ENCODE measurements around the gene CELF2.

The CELF2 gene

DNA sequence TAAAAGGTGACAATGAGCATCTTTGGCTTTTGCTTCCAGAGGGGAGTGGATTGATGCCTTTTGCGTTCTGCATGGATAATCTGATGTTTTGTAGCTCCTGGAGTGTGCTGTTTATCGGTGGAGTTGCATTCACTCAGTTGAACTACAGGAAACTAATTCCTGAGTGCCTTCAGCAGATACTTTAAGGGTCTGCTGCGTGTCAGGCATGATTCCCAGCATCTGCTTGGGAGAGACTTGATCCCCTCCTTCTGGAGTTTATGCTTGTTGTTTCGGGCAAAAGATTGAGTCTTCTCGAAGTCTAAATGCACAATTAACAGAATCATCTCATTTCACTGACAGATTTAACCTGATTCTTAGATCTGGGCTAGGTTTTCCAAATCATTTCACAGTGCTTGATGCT lies 46.2 kb downstream of the CELF2 start:
- DNase-seq, result no peak

DNA sequence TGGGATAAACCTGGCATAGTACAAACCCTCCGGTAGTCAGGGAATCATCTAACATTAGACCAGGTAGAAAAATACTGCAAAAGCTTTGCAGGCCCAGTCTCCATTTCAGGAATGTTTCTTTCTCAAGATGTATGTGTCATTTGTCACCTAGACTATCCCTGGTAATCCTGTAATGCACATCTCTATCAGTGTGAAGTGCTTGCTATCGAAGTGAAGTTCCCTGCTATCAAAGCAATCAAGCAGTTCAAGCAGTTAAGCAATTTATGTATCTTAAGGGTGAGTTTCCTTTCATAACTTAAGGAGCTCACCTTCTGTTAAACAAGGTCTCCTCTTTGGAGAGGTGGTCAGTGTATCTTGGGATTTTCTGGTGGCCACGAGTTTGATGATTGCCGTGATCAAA lies 47.2 kb downstream of the CELF2 start:
- DNase-seq, result no peak

DNA sequence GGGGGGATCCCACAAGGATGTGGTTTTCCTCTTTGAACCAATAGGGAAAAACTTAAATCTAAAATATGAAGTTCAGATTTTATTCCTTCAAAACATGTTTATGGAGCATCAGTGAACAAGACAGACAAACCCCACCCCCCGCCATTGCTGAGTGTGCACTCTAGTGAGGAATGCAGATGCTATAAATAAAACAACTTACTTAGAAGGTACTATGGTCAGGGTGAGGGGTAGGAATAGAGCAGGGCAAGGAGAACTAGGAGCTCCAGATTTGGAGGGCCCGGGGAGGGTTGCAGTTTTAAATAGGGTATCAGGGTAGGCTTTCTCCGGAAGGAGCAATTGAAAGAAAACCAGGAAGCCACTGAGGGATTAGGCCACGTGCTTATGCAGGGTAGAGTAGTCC lies 47.9 kb downstream of the CELF2 start:
- no peak for DNase-seq

DNA sequence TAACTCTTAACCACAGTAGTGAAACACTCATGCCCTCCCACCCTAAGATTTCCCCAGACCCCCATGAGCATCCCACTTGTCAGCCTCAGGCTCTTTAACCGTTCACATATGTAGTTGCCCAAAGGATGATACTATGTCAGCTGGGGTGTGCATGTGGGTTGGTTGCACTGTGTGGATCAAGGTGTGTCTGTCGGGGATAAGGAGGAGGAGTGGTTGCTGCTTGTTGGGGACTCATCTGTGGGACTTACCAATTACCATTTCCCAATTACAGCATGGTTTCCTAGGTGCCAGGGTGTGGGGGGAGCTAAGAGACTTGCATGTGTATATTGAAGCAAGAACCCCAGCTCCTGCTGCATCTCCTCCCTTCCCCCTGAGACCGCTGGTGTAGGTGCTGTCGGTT lies 48.8 kb downstream of the CELF2 start:
- DNase-seq, result no peak

DNA sequence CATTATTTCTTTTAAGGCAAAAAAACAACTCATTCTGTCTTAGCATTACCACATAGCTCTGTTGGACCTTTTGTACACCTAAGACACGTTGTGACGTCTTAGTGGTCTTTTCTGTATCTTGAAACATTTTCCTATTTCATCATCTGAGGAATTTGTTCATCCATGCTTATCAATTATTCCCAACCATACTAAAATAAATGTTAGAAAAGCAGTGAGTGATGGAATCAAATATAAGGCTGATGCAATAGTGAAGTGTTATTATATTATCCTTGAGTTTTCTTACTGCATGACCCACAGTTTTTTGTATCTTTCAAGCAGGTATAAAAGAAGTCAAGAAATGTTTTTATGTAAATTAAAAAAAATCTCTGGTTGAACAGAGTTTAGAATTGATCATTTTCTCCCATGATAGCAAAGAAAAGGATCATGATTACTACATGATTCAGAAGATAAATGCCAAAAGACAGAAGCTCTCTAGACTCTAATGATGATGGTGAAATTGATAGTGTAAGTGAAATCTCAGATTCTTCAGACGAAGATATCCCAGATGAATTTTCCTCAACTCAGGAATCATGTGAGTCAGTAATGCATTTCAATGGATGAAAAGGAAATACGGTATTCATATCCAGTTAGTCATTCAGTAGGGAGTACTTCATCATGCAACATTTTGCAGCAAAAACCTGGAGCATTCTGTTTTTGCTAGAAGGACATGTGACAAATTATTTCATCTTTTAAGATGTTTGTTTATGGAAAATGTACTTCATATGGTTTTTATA lies 51.4 kb downstream of the CELF2 start:
- no peak for DNase-seq

DNA sequence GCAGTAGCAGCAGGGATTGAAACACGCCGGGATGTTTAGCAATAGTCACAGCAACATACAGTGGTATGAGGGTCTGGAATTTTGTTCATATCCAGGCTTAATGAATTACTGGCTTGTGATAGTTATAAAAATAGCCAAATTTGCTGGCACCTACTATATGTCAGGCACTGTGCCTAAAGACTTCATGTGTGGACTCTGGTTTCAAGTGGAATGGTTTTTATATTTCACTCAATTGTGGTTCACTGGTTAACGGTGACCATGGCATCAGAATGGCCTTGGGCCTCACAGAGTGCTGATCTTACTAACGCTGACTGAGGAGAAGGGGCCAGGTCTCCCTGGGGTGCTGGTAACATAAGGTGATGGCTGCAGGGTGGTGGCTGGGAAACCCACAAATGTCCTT lies 55.7 kb downstream of the CELF2 start:
- DNase-seq, result no peak

DNA sequence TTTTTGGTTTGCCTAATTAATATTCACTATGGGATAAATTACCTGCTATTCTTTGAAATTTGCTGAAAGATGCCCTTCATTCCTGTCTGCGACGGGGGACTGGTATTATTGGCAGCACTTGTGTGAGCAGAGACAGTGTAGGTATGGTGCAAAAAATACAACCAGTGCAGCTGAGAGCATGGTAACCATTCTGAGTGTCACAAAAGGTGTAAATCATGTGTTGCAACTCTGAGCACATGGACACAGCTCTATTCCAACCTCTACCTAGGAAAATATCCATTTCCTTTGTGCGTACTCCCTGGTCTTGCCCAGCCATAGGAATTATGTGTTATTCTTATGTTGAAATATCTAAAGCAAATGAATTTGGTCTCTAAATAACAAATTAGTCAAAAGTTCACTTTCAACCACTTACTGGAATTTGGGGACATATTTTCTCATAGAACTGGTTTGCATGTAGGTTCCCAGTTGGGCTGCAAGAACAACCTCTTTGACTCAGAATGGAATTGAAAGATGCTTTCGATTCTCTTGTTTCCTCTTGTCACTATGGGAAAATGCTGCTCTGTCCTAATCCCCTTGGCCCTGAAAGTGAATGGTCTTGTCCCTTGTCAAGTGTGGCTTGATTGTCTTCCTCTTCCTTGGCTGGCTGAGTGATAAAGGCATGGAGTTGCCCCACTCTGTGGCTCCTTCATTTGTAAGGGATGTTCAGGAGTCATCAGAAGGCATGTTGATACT lies 57.0 kb downstream of the CELF2 start:
- DNase-seq, result no peak

DNA sequence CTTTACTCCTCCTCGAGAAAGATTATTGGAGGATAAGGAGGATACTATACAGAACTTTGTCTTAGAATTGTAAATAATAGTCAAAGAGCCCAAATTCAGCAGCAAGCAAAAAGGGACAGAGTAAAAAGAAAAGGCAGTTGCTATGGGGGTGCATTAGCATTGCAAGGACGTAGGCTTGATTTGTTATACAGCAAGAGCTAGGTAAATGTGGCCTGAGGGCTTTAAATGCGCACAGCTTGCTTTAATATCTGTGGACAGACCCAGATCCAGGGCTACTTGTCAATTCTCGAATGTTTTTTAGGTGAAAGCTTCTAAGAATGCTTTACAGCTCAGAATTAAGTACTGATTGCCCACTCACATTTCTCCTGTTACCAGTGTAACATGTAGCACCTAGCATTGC lies 58.5 kb downstream of the CELF2 start:
- no peak for DNase-seq

DNA sequence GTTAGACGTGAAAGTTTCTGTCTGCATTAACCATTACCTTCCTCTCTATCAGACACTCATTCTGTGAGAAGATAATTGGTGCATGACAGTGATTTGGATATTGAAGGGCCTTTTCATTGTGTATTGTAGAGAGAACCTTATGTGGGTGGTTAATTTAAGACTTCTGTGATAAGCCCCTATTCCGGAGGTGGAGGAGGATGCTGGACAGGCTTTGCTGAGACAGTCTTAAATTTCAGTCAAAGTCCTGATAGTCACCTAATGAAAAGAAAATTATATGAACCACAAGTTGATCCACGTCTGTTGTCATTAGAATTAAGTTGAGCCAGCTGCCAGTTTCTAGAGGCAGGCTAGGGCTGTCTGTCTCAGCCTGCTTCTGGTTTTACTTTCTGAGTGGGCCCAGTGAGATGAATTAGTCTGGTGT lies 62.9 kb downstream of the CELF2 start:
- DNase-seq, result no peak

DNA sequence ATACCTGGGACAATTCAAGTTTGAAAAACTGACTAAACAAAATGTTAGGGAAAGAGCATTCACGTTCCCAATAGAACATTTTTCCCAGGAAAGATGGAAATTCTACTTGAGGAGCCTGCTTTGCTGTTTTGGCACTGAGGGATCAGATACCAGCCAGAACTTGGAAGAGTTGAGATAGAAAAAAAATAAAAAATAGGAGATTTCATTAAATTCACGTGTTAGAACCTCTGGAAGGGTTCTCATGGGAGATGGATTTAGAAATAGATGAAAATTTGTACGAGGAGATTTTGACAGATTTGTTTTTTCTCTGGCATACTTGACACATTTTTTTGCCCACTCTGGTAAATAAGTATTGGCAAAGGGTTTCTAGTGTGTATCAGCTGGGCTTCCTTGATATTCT lies 63.7 kb downstream of the CELF2 start:
- no peak for DNase-seq

DNA sequence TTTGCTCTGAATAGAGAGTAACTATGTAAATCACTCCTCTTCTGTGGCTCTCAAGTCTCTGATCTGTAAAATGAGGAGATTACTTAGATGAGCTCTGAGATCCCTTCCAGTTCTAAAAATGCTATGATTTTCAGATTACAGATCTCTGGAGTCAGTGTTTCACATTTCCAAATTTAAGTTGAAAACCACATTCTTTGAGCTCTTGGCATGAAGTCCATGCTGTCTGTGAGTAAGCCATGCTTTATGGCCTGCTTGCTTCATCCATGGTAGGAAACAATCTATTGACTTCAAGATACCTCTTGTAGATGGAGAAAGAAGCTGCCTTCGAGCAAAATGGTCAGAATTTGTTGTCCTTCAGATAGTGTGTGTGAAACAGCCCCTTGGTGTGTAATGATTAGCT lies 64.9 kb downstream of the CELF2 start:
- no peak for DNase-seq

DNA sequence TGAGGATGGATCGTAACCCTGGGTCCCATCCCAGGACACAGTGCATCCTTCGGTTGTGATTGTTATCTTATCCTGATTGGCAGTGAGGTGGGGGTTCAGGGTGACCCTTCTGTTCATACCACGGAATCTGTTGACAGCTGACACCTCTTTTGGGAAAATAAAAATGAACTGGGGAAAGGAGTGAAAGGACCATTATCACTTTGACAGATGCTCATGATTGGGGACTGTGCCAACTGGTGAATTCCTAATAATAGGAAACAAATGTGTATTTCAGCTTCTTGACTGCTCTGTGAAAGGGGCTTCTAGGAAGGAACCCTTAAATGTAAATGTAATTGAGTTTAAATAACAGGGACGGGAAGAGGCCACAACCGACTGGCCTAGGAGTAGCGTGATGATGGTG lies 65.4 kb downstream of the CELF2 start:
- no peak for DNase-seq

DNA sequence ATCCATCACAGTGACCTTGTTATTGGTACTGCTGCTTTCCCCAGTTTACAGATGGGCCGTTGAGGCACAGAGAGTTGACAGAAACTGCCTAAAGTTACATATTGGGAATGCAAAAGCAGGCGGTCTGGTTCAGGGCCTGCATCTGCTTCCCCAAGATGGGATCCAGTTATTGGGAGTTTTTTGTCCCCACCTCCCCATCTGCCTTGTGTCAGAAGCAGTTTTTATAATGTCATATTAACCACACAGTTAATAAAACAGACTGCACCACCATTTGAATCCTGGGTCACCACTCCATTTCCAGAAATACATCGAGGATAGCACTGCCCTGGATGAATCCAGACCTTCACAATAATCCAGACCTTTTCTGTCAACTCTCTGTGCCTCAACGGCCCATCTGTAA lies 67.9 kb downstream of the CELF2 start:
- no peak for DNase-seq

DNA sequence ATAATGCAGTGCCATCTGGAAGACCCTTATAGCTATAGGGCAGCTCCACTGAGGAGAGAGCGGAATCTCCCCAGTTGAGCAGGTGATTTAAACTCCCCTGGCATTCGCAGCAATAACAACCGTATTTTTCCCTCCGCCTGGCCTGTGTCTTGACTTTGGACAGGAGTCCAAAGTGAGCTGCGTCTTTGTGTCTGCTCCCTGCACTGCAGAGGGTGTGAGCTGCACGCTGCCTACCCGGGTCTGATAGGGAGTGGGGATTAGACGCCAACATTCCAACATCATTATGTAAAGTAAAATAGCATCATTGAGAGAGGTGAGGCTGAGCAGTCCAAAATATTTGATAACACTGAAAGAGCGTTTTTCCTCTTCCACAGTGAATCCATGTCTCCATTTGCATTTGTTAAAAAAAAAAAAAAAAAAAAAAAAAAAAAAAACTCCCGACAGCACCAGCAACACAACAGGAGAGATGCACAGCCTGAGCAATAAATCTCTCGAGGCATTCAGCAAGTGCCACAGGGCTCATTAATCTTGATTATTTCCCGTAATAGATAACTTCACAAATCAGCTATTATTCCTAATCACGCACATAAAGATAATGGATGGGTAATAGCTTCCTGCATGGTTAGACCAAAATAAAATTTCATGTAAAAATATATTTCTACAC lies 68.6 kb downstream of the CELF2 start:
- no peak for DNase-seq

DNA sequence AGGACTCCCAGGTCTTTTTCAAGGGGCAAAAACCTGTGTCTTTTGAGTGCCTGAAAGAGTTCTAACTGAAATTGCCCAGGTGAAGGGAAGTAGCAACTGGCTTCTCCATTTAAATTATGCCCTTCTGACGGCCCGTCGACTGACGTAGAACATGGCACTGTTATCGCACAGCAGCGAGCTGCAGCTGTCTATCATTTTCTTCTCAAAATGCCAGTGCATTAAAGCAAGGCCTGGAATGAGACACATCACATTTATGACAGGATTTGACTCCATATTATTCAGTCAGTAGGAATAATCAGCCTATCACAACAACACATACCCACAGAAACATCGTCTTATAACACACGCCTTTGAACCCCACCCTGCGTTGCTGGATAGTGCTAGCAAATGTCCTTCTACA lies 69.7 kb downstream of the CELF2 start:
- no peak for DNase-seq

DNA sequence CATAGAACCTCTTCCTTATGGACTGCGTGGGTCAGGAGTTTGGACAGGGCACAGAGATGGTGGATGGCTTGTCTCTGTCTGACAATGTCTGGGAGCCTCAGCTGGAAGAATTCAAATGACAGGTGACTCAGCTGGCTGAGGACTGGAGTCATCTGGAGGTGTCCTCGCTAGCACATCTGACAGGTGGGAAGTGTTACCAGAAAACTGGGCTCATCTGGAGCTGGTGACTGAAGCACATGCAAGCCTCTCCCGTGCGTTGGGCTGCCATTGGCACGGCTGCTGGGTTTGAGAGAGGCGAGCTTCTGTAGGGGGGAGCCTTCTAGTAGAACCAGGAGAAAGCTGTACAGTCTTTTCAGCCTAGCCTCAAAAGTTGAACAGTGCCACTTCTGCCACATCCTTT lies 71.0 kb downstream of the CELF2 start:
- no peak for DNase-seq

DNA sequence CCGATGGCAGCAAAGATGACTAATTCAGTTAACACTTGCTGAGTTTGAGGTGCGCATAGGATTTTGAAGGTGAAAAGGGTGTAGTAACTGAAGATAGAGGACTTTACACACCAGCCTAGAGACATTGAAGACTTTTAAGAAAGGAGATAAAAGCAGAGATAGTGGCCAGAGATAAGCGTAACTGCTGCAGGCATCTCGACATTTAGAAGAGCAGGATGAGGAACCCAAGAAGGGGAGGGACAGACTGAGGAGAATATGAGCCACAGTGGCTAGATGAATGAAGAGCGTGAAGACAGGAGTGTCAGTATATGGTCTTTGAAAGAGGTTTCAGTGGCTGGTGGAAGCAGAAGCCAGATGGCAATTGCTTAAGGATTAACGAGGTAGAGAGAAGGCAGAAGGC lies 71.6 kb downstream of the CELF2 start:
- DNase-seq, result no peak

DNA sequence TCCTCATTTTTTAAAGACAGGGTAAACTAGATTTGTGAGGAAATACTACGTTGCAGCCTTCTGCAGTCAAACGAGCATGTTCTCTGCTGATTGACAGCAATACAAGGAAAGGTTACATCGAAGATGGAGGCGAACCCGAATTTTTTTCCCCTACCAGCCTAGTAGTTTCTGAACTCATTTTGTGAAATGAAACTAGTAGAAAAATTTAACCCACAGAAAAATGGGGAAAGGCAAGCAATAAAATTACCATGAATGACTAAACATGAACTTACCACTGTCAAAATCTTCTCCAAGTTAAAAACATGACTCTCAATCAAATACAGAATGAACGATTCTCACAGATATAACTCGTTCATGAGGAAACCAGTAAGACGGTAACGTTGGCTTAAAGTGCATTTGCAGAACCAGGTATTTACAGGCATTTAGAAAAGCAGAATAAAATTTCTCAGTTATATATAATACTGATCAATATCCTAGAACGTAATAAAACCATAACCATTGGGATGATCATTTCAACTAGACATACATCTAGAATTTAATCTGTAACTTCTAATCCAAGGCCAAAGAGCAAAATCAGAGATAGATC lies 73.9 kb downstream of the CELF2 start:
- DNase-seq, result no peak

DNA sequence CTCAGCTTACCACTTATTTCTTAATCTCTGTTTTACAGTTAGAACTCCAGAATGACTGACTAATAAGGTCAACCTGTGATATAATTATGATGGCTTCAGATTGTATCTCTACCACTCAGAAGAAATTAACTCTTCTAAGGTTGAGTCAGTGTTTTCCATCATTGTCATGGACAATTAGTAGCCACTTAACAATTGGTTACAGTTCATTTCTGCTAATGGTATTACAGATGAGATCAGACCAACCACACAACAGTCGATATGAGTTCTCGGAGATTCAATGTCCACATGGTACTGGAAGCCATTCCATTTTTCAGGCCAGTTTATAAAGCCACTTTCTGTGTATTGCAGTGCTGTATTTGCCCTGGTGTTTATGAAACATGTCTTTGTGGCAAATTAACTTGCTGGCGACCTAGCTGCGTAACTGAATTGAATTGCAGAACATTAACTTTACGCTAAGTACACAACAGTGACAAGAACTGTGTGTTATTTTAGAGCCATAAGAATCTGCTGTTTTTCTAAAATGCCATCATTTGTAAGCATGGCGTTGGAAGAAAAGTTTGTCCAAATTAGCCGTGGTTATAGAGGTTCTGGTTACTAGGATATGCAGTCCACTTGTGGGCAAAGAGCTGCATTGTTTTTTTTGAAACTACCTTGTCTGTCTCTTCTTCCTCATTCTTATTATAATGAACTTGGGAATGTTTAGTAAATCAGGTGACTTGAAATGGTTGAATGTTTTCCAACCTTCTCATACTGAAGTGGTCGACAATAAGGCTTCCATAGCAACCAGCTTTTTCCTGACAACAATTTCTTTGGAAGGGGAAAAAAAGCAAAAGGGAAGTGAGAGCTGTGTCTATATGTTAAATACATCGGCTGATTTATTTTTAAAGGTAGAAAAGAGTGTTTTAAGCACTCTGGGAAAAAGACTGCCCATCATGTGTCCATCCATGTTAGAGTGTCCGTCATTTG lies 76.4 kb downstream of the CELF2 start:
- DNase-seq, result no peak

DNA sequence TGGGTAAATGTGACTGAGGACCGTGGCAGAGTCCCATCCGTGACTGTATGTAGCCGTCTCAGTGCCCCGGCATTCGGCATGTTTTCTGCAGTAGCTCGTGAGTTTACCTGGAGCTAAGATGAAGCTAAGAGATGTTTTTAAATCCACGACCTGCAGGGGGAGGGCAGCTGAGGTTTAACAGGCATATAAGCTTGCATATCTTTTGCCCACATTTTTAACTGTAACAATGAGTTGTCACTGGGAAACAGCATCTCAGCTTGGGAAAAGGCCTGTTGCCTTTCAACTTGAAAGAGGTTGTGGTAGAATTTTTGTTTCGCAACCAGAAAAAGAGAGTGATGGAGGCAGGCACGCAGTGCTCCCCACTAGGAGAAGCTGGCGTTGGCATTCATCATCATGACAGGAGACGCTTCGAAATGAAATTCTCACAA lies 77.7 kb downstream of the CELF2 start:
- no peak for DNase-seq

DNA sequence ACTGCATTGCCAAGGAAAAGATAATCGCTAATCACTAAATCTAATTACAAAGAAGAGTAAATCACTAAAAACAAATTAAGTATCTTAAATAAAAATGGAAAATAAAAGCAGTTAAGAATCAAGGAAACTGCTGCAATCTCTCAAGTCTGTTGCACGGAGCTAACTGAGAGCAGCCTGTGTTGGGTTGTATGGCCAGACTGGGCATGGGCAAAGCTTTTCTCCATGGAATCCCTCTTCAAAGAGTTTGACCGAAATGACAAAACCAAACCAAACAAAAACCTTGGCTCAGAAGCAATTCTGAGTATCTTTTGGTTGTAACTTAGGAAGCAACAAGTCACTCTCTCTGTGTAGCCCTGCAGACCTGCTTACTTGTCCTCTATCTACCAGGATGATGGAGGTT lies 78.8 kb downstream of the CELF2 start:
- no peak for DNase-seq

DNA sequence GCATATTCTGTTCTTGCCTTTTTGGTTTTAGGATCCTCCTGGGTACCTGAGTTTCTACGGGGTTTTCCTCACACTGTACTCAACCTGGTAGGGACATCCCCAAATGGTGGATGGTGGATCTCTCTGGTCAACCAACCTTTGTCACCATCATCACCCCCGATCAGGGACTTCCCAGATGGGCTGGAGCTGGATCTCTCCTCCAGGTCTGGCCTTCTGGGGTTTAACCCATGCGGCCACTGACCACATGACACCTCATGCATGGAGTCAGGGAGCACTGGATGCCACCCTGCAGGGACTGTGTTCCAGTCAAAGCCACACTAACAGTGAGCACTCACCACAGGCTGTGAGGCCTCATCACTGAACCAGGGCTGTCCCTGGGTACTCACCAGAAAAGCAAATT lies 80.0 kb downstream of the CELF2 start:
- DNase-seq, result no peak

DNA sequence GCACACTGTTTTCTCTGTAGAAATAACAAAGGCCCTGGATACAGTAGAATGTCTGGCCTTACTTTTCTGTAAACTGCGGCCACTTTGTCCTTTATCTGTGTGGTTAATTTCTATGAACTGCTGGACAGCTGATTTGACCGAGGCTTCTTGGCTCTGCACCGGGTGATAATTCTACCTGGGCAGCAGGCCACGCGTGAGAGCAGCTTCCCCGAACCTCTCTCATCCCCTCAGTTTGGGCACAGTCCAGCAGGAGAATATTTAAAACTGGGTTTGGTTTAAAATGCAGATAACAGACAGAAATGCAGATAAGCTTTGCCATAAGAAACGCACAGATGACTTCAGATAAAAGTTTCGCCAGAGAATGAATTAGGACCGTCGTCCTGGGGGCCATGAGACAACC lies 81.0 kb downstream of the CELF2 start:
- no peak for DNase-seq
